GM12874 (cell line): ENCODE data around the gene BCAP29.

Source experiments
- TF ChIP-seq, protein P1 (sequence below): IDR thresholded peaks from 2 replicates; pipeline ENCODE4 v1.5.1; 2011; ENCODE audit warnings: low read depth, mild to moderate bottlenecking, control low read depth, low read length, moderate library complexity; ENCODE audit not compliant: insufficient read depth

BCAP29 gene

DNA sequence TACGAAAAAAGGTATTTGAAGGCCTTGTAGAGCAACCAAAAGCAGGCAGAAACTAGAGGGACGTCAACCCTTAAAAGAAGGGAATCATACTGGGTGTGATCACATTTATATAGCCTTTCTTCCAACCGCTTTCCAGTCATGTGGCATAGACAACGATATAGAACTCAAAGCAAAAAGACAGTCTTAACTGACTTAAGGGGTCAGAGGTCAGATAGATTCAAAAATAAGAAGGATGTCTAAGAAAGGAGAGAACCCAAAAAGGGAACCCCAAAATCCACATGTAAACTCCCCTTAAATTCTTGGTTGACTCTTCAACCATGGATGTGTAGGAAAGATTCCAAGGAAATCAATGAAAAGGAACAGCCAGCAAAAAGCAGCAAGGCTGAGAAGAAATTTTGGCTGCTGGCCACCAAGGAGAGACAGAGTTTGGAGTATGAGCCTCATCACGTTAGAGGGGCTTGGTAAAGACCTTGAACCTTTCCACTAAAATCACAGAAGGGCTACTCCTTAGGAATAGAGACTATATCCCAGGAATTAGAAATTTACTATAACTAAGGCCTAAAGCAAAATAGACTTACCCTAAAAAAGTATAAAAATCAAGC lies 8.6 kb downstream of the BCAP29 start:
- TF ChIP-seq, protein P1, sequence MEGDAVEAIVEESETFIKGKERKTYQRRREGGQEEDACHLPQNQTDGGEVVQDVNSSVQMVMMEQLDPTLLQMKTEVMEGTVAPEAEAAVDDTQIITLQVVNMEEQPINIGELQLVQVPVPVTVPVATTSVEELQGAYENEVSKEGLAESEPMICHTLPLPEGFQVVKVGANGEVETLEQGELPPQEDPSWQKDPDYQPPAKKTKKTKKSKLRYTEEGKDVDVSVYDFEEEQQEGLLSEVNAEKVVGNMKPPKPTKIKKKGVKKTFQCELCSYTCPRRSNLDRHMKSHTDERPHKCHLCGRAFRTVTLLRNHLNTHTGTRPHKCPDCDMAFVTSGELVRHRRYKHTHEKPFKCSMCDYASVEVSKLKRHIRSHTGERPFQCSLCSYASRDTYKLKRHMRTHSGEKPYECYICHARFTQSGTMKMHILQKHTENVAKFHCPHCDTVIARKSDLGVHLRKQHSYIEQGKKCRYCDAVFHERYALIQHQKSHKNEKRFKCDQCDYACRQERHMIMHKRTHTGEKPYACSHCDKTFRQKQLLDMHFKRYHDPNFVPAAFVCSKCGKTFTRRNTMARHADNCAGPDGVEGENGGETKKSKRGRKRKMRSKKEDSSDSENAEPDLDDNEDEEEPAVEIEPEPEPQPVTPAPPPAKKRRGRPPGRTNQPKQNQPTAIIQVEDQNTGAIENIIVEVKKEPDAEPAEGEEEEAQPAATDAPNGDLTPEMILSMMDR, result no peak

DNA sequence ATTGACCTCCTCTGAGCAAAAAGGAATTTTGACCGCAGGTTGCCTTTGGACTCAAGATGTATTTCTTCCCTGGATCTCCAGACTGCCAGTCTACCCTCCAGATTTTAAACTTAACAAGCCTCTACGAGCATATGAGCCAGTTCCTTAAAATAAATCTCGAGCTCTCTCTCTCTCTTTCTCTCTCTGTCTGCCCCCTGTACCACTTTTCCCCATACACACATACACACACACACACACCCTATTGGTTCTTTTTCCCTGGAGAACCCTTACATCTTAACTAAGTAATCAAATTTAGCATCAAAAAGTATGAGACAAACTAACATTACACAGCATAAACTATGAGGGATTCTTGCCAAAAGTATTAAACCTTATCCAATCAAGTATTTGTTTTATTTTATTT lies 11.4 kb downstream of the BCAP29 start:
- TF ChIP-seq, protein P1, result no peak

DNA sequence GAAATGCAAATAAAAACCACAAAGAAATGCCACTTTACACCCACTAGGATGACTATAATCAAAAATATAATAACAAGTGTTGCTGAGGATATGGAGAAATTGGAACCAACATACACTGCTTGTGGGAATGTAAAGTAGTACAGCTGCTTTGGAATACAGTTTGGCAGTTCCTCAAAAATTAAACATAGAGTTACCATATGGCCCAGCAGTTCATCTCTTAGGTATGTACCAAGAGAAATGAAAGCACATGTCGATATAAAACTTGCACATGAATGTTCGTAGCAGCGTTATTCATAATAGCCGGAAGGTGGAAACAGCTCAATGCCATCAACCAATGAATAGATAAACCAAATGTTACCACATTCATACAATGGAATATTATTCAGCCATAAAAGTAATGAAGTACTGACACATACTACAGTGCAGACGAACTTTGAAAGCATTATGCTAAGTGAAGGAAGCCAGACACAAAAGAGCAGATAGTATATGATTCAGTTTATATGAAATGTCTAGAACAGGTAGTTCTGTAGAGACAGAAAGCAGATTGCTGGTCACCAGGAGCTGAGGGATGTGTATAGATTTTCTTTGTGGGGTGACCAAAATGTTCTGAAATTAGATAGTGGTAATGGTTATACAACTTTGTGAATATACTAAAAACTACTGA lies 12.4 kb downstream of the BCAP29 start:
- TF ChIP-seq, protein P1, result no peak

DNA sequence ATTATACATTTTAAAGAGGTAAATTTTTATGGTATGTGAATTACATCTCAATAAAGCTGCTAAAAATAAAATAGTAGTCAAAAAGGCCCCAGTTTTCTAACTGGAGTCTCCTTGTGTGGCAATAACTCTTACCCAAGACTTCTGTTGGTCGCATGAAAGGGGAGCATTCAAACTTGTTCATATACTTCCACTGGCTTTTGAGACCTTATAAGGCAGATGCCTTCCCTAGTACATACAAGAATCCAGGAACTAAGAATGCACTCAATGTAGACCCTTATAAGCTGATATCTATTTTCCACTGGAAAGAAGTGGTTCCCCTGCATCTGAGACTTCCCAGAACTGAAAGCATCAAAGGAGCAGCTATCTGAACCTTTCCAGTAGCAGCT lies 13.0 kb downstream of the BCAP29 start:
- TF ChIP-seq, protein P1, result no peak

DNA sequence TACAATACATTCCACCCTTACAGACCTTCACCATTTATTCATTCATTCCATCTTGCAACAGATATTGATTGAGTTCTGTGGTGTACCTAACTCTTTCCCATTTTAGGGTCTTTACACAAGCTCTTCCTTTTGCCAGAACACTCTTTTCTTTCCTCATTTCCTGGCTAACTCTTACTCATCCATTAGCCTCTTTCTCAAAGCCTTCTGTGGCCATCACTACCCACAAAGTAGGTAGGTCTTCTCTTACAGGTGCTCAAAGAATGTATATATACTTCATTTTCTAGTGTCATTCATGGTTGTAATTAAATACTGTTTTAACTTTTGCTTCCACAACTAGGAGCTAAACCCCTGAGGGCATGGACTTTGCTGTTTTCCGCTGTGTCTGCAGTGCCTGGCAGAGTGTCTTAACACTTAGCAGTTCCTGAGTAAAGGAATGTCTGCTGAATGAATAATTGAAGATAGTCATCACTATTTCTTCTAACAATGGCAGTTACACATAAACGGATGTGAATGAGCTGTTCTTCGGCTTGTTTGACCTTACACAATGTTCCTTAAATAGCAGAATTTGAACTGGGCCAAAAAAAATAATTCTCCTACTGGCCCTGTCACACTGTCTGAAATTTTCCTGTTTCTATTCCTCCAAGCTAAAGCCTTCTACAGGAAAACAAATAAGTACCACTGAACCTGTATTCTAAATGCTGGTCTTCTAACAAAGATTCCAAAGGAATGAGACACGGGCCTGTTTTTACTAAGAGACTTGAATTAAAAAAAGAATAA lies 15.1 kb downstream of the BCAP29 start:
- TF ChIP-seq, protein P1, result no peak

DNA sequence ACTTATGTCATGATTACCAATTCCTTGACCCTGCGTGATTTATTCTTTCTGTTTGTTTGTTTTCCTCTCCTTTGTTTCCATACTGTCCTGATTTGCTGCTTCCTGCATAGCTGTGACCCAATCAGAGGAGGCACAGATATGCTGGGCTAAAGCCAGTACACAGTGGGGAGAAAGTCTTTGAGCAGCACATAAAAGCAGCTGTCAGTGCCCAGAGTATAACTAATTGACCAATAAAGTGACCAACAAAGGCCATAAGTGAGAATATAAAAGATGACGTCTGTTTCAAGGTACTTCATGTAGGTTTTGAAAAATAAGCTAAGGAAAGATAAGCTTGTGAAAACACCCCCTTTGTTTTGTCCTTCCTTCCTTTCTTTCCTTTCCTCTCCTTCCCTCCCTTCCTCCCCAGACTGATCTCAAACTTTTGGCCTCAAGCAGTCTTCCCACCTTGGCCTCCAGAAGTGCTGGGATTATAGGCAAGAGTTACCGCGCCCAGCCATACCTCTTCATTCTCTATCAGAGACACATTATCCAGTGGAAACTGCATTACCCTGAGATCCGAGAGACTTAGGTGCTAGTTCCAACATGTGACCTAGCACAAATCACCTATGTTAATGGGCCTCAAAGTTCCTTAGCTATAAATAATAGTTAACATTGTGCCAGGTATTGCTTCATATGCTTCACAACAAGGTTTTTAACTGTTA lies 17.0 kb downstream of the BCAP29 start:
- TF ChIP-seq, protein P1, result no peak

DNA sequence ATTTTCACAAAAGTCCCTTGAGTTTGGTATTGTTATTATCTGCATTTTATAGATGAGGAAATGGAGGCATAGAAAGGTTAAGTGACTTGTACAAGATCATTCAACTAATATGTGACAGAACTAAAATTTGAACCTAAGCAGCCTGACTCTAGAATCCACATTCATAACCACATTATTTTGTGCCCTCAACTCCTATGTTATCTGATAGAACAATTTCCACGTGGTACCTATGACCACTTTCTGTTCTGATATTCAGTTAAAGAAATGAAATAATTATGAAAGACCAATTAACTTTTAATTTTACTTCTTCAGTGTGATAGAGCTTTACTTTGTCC lies 17.5 kb downstream of the BCAP29 start:
- TF ChIP-seq, protein P1, result no peak
